Stomach smooth muscle (tissue), 2 donors: ENCODE data around the gene GPRIN3.

Source experiments
- H3K27ac ChIP-seq: one replicate; pipeline ENCODE4 v1.7.0; 2013; ENCODE audit warnings: mild to moderate bottlenecking, low read length, inconsistent platforms
- H3K27me3 ChIP-seq, 2 donors: one replicate each; pipeline ENCODE4 v1.7.0; 2013; ENCODE audit warnings: low read length in 2 of 2; ENCODE audit not compliant: insufficient read depth in 2 of 2, control insufficient read depth in 1 of 2
- H3K36me3 ChIP-seq, 2 donors: one replicate each; pipeline ENCODE4 v1.7.0; 2013; ENCODE audit warnings: low read length in 2 of 2; ENCODE audit not compliant: control insufficient read depth in 2 of 2, insufficient read depth in 2 of 2
- H3K4me1 ChIP-seq: one replicate; pipeline ENCODE4 v1.7.0; 2013; ENCODE audit warnings: low read length; ENCODE audit not compliant: control insufficient read depth, insufficient read depth
- H3K4me3 ChIP-seq, 2 donors: one replicate each; pipeline ENCODE4 v1.7.0; 2013; ENCODE audit warnings: low read length in 2 of 2
- H3K9ac ChIP-seq, 2 donors: one replicate each; pipeline ENCODE4 v1.7.0; 2013; ENCODE audit warnings: low read length in 2 of 2, mild to moderate bottlenecking in 1 of 2
- H3K9me3 ChIP-seq, 2 donors: one replicate each; pipeline ENCODE4 v1.7.0; 2013; ENCODE audit warnings: low read length in 2 of 2; ENCODE audit not compliant: control insufficient read depth in 2 of 2
- donor health status: healthy.
- donor health status: Pancreatic carcinoma.

GPRIN3 gene

GRCh38 chr4:89245459-89245858 lies 62.1 kb downstream of the GPRIN3 start:
- Histone ChIP-seq H3K4me3 (no peak overlapping the region), H3K4me1 (no peaks in the 10 kb centered on the region), H3K9ac (no peak overlapping the region), H3K9me3 (no peaks in the 10 kb centered on the region), H3K27me3 (no peaks in the 10 kb centered on the region), H3K27ac (no peak overlapping the region), H3K36me3 (no peaks in the 10 kb centered on the region)

- H3K4me3 ChIP-seq: no peak overlapping the region
- no peak overlapping the region for H3K9ac ChIP-seq
- H3K4me1 ChIP-seq: no peaks in the 10 kb centered on the region
- H3K27ac ChIP-seq: no peak overlapping the region
- H3K9me3 ChIP-seq: no peaks in the 10 kb centered on the region
- no peaks in the 10 kb centered on the region for H3K36me3 ChIP-seq
- no peaks in the 10 kb centered on the region for H3K27me3 ChIP-seq
These were observed 63.8 kb downstream of the GPRIN3 start for GRCh38 chr4:89243733-89244252.

GRCh38 chr4:89242864-89243732 lies 64.5 kb downstream of the GPRIN3 start:
- Histone ChIP-seq H3K36me3 (no peaks in the 10 kb centered on the region), H3K9me3 (no peaks in the 10 kb centered on the region), H3K27me3 (no peaks in the 10 kb centered on the region), H3K4me1 (no peaks in the 10 kb centered on the region), H3K27ac (no peak overlapping the region), H3K4me3 (no peak overlapping the region), H3K9ac (no peak overlapping the region)

- H3K9me3 ChIP-seq: no peaks in the 10 kb centered on the region
- H3K27me3 ChIP-seq: no peaks in the 10 kb centered on the region
- no peak overlapping the region for H3K27ac ChIP-seq
- no peaks in the 10 kb centered on the region for H3K4me1 ChIP-seq
- H3K4me3 ChIP-seq: no peak overlapping the region
- H3K9ac ChIP-seq: no peak overlapping the region
- no peaks in the 10 kb centered on the region for H3K36me3 ChIP-seq
These were observed 65.4 kb downstream of the GPRIN3 start for GRCh38 chr4:89242216-89242615.

GRCh38 chr4:89230271-89230670 lies 77.3 kb downstream of the GPRIN3 start:
- Histone ChIP-seq H3K9me3 (no peaks in the 10 kb centered on the region), H3K4me1 (no peaks in the 10 kb centered on the region), H3K4me3 (no peak overlapping the region), H3K36me3 (no peaks in the 10 kb centered on the region), H3K27me3 (no peaks in the 10 kb centered on the region), H3K9ac (no peak overlapping the region), H3K27ac (no peak overlapping the region)

- Histone ChIP-seq H3K4me1 (no peaks in the 10 kb centered on the region), H3K27me3 (no peaks in the 10 kb centered on the region), H3K27ac (no peak overlapping the region), H3K9ac (no peak overlapping the region), H3K9me3 (no peaks in the 10 kb centered on the region), H3K36me3 (no peaks in the 10 kb centered on the region), H3K4me3 (no peak overlapping the region)
These were observed 80.7 kb downstream of the GPRIN3 start for GRCh38 chr4:89226665-89227574.

GRCh38 chr4:89222170-89222569 lies 85.4 kb downstream of the GPRIN3 start:
- Histone ChIP-seq H3K27me3 (no peaks in the 10 kb centered on the region), H3K9ac (no peak overlapping the region), H3K27ac (no peak overlapping the region), H3K36me3 (no peaks in the 10 kb centered on the region), H3K9me3 (no peaks in the 10 kb centered on the region), H3K4me3 (no peak overlapping the region), H3K4me1 (no peaks in the 10 kb centered on the region)

- Histone ChIP-seq H3K27ac (no peak overlapping the region), H3K4me3 (no peak overlapping the region), H3K27me3 (no peaks in the 10 kb centered on the region), H3K9me3 (no peaks in the 10 kb centered on the region), H3K36me3 (no peaks in the 10 kb centered on the region), H3K9ac (no peak overlapping the region), H3K4me1 (no peaks in the 10 kb centered on the region)
These were observed 86.3 kb downstream of the GPRIN3 start for GRCh38 chr4:89221167-89221867.

GRCh38 chr4:89218587-89218986 lies 89.0 kb downstream of the GPRIN3 start:
- Histone ChIP-seq H3K27me3 (no peaks in the 10 kb centered on the region), H3K36me3 (no peaks in the 10 kb centered on the region), H3K9ac (no peak overlapping the region), H3K4me3 (no peak overlapping the region), H3K9me3 (no peaks in the 10 kb centered on the region), H3K27ac (no peak overlapping the region), H3K4me1 (no peaks in the 10 kb centered on the region)

- Histone ChIP-seq H3K9me3 (no peaks in the 10 kb centered on the region), H3K27ac (no peak overlapping the region), H3K27me3 (no peaks in the 10 kb centered on the region), H3K9ac (no peak overlapping the region), H3K4me1 (no peaks in the 10 kb centered on the region), H3K36me3 (no peaks in the 10 kb centered on the region), H3K4me3 (no peak overlapping the region)
These were observed 90.0 kb downstream of the GPRIN3 start for GRCh38 chr4:89217604-89218003.
